ENCODE data around the gene SLC35B4.

DNA sequence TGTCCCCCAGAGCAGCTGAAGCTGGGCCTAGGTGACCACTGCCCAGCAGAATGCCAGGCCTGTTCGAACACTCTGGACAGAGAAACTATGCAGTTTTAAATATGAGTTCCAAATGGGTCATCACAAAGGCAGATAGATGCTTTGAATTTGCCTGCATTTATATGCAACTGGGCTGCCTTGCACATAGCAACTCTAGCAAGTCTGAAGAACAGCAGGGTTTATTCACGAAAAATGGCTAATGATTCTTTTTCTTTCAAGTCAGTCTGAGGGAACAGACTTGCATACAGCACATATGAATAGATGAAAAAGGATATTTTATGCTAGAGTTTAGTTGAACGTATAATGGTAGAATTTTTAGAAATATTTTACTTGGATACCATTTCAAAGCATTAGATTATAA is 68.5 kb downstream of the SLC35B4 start:
- TF ChIP-seq, protein P1, sequence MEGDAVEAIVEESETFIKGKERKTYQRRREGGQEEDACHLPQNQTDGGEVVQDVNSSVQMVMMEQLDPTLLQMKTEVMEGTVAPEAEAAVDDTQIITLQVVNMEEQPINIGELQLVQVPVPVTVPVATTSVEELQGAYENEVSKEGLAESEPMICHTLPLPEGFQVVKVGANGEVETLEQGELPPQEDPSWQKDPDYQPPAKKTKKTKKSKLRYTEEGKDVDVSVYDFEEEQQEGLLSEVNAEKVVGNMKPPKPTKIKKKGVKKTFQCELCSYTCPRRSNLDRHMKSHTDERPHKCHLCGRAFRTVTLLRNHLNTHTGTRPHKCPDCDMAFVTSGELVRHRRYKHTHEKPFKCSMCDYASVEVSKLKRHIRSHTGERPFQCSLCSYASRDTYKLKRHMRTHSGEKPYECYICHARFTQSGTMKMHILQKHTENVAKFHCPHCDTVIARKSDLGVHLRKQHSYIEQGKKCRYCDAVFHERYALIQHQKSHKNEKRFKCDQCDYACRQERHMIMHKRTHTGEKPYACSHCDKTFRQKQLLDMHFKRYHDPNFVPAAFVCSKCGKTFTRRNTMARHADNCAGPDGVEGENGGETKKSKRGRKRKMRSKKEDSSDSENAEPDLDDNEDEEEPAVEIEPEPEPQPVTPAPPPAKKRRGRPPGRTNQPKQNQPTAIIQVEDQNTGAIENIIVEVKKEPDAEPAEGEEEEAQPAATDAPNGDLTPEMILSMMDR (IDR thresholded peaks at IDR 0.05; ENCODE audit: insufficient read depth, low read length, poor library complexity, severe bottlenecking) = no peak
- no peak for TF ChIP-seq EZH2phosphoT487 (conservative IDR thresholded peaks at IDR 0.05; ENCODE audit: low read length)
